ENCODE results near the gene CEP44.

- no peak for TF ChIP-seq CTCF (IDR thresholded peaks at IDR 0.05)
- no peak for TF ChIP-seq ZFX (IDR thresholded peaks at IDR 0.05; ENCODE audit: borderline replicate concordance)
These were observed 90.1 kb downstream of the CEP44 start for GRCh38 chr4:174373821-174374220.
